Raji (cell line): ENCODE data around the gene ADD2.

Experiments
- POLR2A ChIP-seq: IDR thresholded peaks from 2 replicates; pipeline ENCODE4 v1.6.1; 2011; ENCODE audit warnings: low read depth, low read length, control low read depth; ENCODE audit not compliant: insufficient read depth

ADD2 gene

DNA sequence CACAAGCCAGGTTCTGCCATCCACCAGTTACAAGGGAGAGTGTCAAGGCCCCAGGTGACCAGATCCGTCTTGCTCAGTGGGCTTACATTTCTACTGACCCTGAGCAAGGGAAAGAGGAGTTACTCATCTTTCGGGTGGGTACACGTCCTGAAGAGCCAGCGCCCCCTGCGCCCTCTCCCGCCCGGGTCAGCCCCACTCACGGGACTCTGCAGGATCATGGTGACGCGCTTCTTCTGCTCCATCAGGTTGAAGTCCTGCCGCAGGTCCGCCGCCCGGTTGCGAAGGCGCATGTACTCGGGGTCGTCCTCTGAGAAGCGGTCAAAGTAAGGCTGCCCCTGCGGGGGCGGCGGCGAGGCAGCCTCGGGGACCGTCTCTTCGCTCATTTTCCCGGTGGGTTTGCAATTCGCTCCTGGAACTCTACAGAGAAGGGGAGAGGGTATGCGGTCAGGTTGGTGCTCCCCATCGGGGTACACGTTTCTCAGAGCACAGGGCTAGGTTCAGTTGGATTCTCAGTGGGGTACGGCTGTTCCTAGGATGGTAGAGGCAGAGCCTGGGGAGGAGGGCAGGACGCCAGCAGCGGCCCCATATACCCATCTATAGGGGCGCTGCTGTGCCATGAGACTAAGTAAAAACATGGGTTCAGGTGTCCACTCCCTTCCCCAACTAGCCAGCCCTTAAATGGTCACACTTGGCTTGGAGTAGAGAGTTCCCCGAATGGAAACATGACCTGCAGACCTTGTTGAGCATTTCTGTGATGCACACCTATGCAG lies 61.8 kb downstream of the ADD2 start:
- TF ChIP-seq POLR2A, result no peak

- no peak for TF ChIP-seq POLR2A
Observed at GRCh38 chr2:70705160-70705850, 62.7 kb downstream of the ADD2 start.

GRCh38 chr2:70703900-70704549 lies 64.0 kb downstream of the ADD2 start:
- no peak for TF ChIP-seq POLR2A

DNA sequence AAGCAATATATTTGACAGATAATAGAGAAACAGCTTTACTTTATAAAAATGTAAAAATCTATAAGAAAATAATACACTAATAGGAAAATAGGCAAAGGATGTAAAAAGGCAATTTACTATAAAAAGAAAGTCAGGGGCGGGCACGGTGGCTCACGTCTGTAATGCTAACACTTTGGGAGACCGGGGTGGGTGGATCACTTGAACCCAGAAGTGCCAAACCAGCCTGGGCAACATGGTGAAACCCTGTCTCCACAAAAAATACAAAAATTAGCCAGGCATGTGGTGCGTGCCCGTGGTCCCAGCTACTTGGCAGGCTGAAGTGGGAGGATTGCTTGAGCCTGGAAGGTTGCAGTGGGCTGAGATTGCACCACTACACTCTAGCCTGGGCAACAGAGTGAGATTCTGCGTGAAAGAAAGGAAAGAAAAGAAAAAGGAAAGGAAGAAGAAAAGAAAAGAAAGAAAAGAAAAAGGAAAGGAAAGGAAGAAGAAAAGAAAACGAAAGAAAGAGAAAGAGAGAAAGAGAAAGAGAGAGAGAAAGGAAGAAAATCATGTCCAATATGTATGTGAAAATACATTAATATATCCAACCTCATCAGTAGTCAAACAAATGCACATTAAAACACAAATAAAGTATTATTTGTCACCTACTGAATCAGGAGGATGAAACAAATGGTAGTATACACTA lies 65.1 kb downstream of the ADD2 start:
- no peak for TF ChIP-seq POLR2A

GRCh38 chr2:70698847-70699246 lies 69.2 kb downstream of the ADD2 start:
- no peak for TF ChIP-seq POLR2A

GRCh38 chr2:70697603-70698383 lies 70.2 kb downstream of the ADD2 start:
- TF ChIP-seq POLR2A, result no peak

GRCh38 chr2:70696142-70696541 lies 71.9 kb downstream of the ADD2 start:
- no peak for TF ChIP-seq POLR2A

- TF ChIP-seq POLR2A, result no peak
Observed at GRCh38 chr2:70692256-70692655, 75.7 kb downstream of the ADD2 start.

- no peak for TF ChIP-seq POLR2A
Observed at GRCh38 chr2:70691497-70692140, 76.4 kb downstream of the ADD2 start.

GRCh38 chr2:70690846-70691245 lies 77.2 kb downstream of the ADD2 start:
- no peak for TF ChIP-seq POLR2A

DNA sequence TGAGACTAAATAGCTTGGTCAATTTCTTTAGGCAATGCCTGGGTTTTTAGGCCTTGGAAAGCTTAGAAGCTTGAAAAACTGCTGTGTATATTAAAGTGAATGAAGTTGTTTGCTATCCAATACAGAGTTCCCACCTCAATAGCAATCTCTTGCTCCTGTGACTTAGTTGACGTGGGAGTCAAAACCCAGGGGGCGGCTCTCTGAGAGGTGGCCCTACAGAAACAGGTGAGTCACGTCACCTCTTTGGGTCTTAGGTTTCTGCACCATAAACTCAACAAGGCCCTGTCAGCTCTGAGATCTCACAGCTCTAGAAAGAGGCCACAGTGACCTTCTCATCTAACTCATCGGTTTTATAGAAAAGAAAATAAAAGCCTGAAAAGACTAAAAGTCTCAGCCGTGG lies 79.6 kb downstream of the ADD2 start:
- no peak for TF ChIP-seq POLR2A

DNA sequence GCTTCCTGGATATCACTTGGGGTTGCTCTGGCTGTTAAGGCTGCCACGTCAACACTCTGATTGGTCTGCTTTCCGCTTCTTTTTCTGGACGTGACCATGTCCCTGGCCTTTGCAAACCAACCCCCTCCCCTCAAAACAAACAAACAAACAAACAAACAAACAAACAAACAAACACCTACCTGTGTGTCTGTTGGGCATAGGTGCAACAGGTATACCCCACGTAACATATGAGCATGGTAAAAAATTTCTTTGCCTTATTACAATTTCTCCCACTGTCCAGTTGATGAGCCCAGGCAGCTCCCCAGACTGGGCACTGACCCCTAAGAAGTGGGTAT lies 80.6 kb downstream of the ADD2 start:
- TF ChIP-seq POLR2A, result no peak

- no peak for TF ChIP-seq POLR2A
Observed at GRCh38 chr2:70686577-70687460, 81.2 kb downstream of the ADD2 start.

GRCh38 chr2:70685771-70686171 lies 82.2 kb downstream of the ADD2 start:
- no peak for TF ChIP-seq POLR2A
